ENCODE results near the gene HYCC2. TPM values are rescaled to one million over a fixed set of nuclear protein-coding genes. Genes with fewer than 3 reads are reported as not detected.

HYCC2 gene
- polyA plus RNA-seq, 1 donor from 2014 or later: 20.4 TPM

- no peaks in the 10 kb centered on the region for H3K36me3 ChIP-seq (ENCODE audit: insufficient read depth, low read length)
- H3K27ac ChIP-seq (ENCODE audit: low read length): no peak within 1 kb of the TSS
- H3K9ac ChIP-seq (ENCODE audit: low read length): no peak within 1 kb of the TSS
- no peaks in the 10 kb centered on the region for H3K9me2 ChIP-seq (ENCODE audit: insufficient read depth, low read length)
- H2AFZ ChIP-seq (ENCODE audit: low read depth, low read length): no peak within 1 kb of the TSS
- H4K20me1 ChIP-seq (ENCODE audit: insufficient read depth): no peaks in the 10 kb centered on the region
- H3F3A ChIP-seq (ENCODE audit: insufficient read depth, low read length, poor library complexity, severe bottlenecking): no peaks in the 10 kb centered on the region
- peaks cover 10% of the 10 kb centered on the region for H3K27me3 ChIP-seq (ENCODE audit: insufficient read depth, low read depth, low read length)
- H3K4me3 ChIP-seq (ENCODE audit: low read length): peak within 1 kb of the TSS; percentile 54
- H3K9me3 ChIP-seq (ENCODE audit: low read length): no peaks in the 10 kb centered on the region
- TF ChIP-seq SMC3 (conservative IDR thresholded peaks at IDR 0.05; ENCODE audit: poor library complexity) (no peak), EZH2 (IDR thresholded peaks at IDR 0.05; ENCODE audit: borderline replicate concordance, insufficient read depth, low read length, poor library complexity, severe bottlenecking) (no peak), TAF1 (IDR thresholded peaks at IDR 0.05; ENCODE audit: low read depth) (no peak), POLR2AphosphoS5 (IDR thresholded peaks at IDR 0.05) (no peak), EP300 (conservative IDR thresholded peaks at IDR 0.05; ENCODE audit: poor library complexity, severe bottlenecking) (no peak), RAD21 (conservative IDR thresholded peaks at IDR 0.05) (no peak), CTCF (IDR thresholded peaks at IDR 0.05; ENCODE audit: poor library complexity, severe bottlenecking) (no peak), REST (IDR thresholded peaks at IDR 0.05; ENCODE audit: borderline replicate concordance) (no peak), MXI1 (conservative IDR thresholded peaks at IDR 0.05; ENCODE audit: poor library complexity, severe bottlenecking) (no peak)
- H3K79me2 ChIP-seq (replicated peaks; ENCODE audit: insufficient read depth, low read length): no peaks in the 10 kb centered on the region
- no peak within 1 kb of the TSS for H3K4me2 ChIP-seq (ENCODE audit: low read length)
These were observed 44.9 kb upstream of the HYCC2 start, which contains the start of gene CFLAR for GRCh38 chr2:201116115-201116958. TSS of gene CFLAR (plus strand) at chr2:201116164. CDS start at chr2:201129866, 13,702 bp downstream.

GRCh38 chr2:201114846-201115245 is 43.4 kb upstream of the HYCC2 start:
- Histone ChIP-seq H2AFZ (ENCODE audit: low read depth, low read length) (no peak overlapping the region), H3K4me2 (ENCODE audit: low read length) (no peak overlapping the region), H3K9me3 (ENCODE audit: low read length) (no peaks in the 10 kb centered on the region), H3K9me2 (ENCODE audit: insufficient read depth, low read length) (no peaks in the 10 kb centered on the region), H3K36me3 (ENCODE audit: insufficient read depth, low read length) (no peaks in the 10 kb centered on the region), H4K20me1 (ENCODE audit: insufficient read depth) (no peaks in the 10 kb centered on the region), H3K79me2 (replicated peaks; ENCODE audit: insufficient read depth, low read length) (no peaks in the 10 kb centered on the region), H3K4me3 (ENCODE audit: low read length) (no peak overlapping the region), H3K9ac (ENCODE audit: low read length) (no peak overlapping the region), H3K27ac (ENCODE audit: low read length) (no peak overlapping the region), H3F3A (ENCODE audit: insufficient read depth, low read length, poor library complexity, severe bottlenecking) (no peaks in the 10 kb centered on the region), H3K27me3 (ENCODE audit: insufficient read depth, low read depth, low read length) (peaks cover 10% of the 10 kb centered on the region)
- no peak for TF ChIP-seq MXI1 (conservative IDR thresholded peaks at IDR 0.05; ENCODE audit: poor library complexity, severe bottlenecking)
- no peak for TF ChIP-seq REST (IDR thresholded peaks at IDR 0.05; ENCODE audit: borderline replicate concordance)
- TF ChIP-seq CTCF (IDR thresholded peaks at IDR 0.05; ENCODE audit: poor library complexity, severe bottlenecking): no peak
- TF ChIP-seq POLR2AphosphoS5 (IDR thresholded peaks at IDR 0.05): no peak
- no peak for TF ChIP-seq SMC3 (conservative IDR thresholded peaks at IDR 0.05; ENCODE audit: poor library complexity)
- no peak for TF ChIP-seq EZH2 (IDR thresholded peaks at IDR 0.05; ENCODE audit: borderline replicate concordance, insufficient read depth, low read length, poor library complexity, severe bottlenecking)
